WERI-Rb-1 (cell line): ENCODE results near the gene CCDC197.

Experiments used
- DNase-seq: peaks from one replicate; pipeline ENCODE4 v3.0.0-alpha.2; 2020
- H3K27ac ChIP-seq: fragments of 250-450 bp; sonication (Bioruptor Pico); 2 replicates; pipeline ENCODE4 v1.5.1; 2020; ENCODE audit warnings: mild to moderate bottlenecking, moderate library complexity
- H3K27me3 ChIP-seq: fragments of 250-450 bp; sonication (Bioruptor Pico); 2 replicates; pipeline ENCODE4 v1.5.1; 2021; ENCODE audit warnings: mild to moderate bottlenecking, low read depth, moderate library complexity; ENCODE audit not compliant: insufficient read depth, severe bottlenecking
- H3K36me3 ChIP-seq: fragments of 250-450 bp; sonication (Bioruptor Pico); 2 replicates; pipeline ENCODE4 v1.5.1; 2020; ENCODE audit warnings: mild to moderate bottlenecking, moderate library complexity
- H3K4me3 ChIP-seq: 2 replicates; pipeline ENCODE4 v1.5.1; 2011; ENCODE audit warnings: low read depth, mild to moderate bottlenecking, control low read depth, low read length
- H3K9me3 ChIP-seq: fragments of 250-450 bp; sonication (Bioruptor Pico); 2 replicates; pipeline ENCODE4 v1.5.1; 2021; ENCODE audit warnings: mild to moderate bottlenecking, moderate library complexity; ENCODE audit not compliant: severe bottlenecking
- CTCF ChIP-seq: IDR thresholded peaks from 2 replicates; pipeline ENCODE4 v1.5.1; 2011; ENCODE audit warnings: low read depth, mild to moderate bottlenecking, control low read depth, inconsistent platforms, low read length

CCDC197 gene

GRCh38 chr14:94008234-94008633 is 11.1 kb downstream of the CCDC197 start:
- no peak for TF ChIP-seq CTCF
- H3K27me3 ChIP-seq = no peaks in the 10 kb centered on the region
- H3K36me3 ChIP-seq = no peaks in the 10 kb centered on the region
- no peak for DNase-seq
- H3K9me3 ChIP-seq = no peaks in the 10 kb centered on the region
- no peak overlapping the region for H3K4me3 ChIP-seq
- H3K27ac ChIP-seq = no peak overlapping the region

- H3K9me3 ChIP-seq = no peaks in the 10 kb centered on the region
- no peak overlapping the region for H3K4me3 ChIP-seq
- H3K27ac ChIP-seq = no peak overlapping the region
- no peaks in the 10 kb centered on the region for H3K36me3 ChIP-seq
- H3K27me3 ChIP-seq = no peaks in the 10 kb centered on the region
- no peak for TF ChIP-seq CTCF
- no peak for DNase-seq
Observed at GRCh38 chr14:94009767-94010166, 12.7 kb downstream of the CCDC197 start.

DNA sequence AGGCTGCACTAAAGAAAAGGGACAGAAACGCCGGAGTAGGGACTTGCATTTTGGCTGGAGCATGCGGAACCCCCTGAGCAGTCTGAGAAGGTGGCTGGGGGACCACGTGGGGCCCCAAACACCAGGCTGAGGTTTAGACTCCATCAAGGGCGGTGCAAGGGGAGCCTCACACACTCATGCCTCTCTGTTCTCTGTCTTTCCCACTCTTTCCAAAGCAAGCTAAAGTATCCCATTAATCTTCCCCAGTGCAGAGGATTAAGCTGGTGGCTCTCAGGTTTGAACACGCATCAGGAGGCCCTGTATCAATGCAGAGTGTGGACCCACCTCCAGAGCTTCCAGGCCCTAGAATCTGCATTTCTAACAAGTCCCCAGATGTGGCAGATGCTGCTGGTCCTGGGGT is 13.5 kb downstream of the CCDC197 start:
- Histone ChIP-seq H3K4me3 (no peak overlapping the region), H3K9me3 (no peaks in the 10 kb centered on the region), H3K27ac (no peak overlapping the region), H3K36me3 (no peaks in the 10 kb centered on the region), H3K27me3 (no peaks in the 10 kb centered on the region)
- no peak for TF ChIP-seq CTCF
- DNase-seq = peak; percentile 29

GRCh38 chr14:94011795-94012194 is 14.7 kb downstream of the CCDC197 start:
- no peak overlapping the region for H3K4me3 ChIP-seq
- no peaks in the 10 kb centered on the region for H3K9me3 ChIP-seq
- no peak for DNase-seq
- H3K27ac ChIP-seq = no peak overlapping the region
- no peaks in the 10 kb centered on the region for H3K27me3 ChIP-seq
- TF ChIP-seq CTCF = no peak
- no peaks in the 10 kb centered on the region for H3K36me3 ChIP-seq

DNA sequence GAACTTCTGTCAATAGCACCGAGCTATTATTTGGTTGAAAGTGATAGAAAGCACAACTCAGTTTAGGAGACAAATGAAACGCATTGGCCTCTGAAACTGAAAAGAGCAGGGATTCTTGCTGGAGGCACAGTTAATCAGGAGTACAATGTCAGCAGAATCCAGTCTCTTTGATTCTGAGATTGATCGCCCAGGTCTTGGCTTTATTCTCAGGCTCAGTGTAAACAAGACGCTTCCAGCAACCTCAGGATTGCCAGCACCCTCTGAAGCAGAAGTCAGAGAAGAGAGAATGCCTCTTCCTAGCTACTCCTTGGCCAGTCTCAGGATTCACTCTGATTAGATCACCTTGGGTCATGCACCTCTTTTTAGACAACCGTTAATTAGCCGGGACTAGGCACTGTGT is 17.3 kb downstream of the CCDC197 start:
- no peak overlapping the region for H3K27ac ChIP-seq
- TF ChIP-seq CTCF = no peak
- H3K27me3 ChIP-seq = no peaks in the 10 kb centered on the region
- DNase-seq = no peak
- no peak overlapping the region for H3K4me3 ChIP-seq
- no peaks in the 10 kb centered on the region for H3K9me3 ChIP-seq
- no peaks in the 10 kb centered on the region for H3K36me3 ChIP-seq

- Histone ChIP-seq H3K27me3 (no peaks in the 10 kb centered on the region), H3K9me3 (no peaks in the 10 kb centered on the region), H3K27ac (no peak overlapping the region), H3K36me3 (no peaks in the 10 kb centered on the region), H3K4me3 (no peak overlapping the region)
- no peak for TF ChIP-seq CTCF
- DNase-seq = no peak
Observed at GRCh38 chr14:94015223-94015622, 18.1 kb downstream of the CCDC197 start.
